Spleen (tissue), 11 donors: ENCODE measurements around the gene TPM1. TPM values are rescaled to one million over a fixed set of nuclear protein-coding genes. Genes with fewer than 3 reads are reported as not detected.

Experiments used
- DNase-seq: peaks from one replicate; pipeline ENCODE4 v3.0.0-alpha.2; 2020
- H3K27ac ChIP-seq, 8 donors: fragments of 200-600 bp; sonication (generic) in 7 of 8; 1 replicate in 4 of 8; 2 replicates in 4 of 8; pipeline versions ENCODE4 v1.5.0 to v1.8.0; 2016 to 2021; ENCODE audit warnings: inconsistent platforms in 4 of 8, mild to moderate bottlenecking in 4 of 8, moderate library complexity in 1 of 8
- H3K27me3 ChIP-seq, 7 donors: fragments of 200-600 bp; sonication (generic) in 6 of 7; replicated peaks in 1 of 7; 1 replicate in 4 of 7; 2 replicates in 3 of 7; pipeline versions ENCODE4 v1.5.0 to v1.8.0; 2016 to 2021; ENCODE audit warnings: inconsistent platforms in 3 of 7, mild to moderate bottlenecking in 1 of 7
- H3K36me3 ChIP-seq, 6 donors: fragments of 200-600 bp; sonication (generic) in 5 of 6; 1 replicate in 4 of 6; 2 replicates in 2 of 6; pipeline versions ENCODE4 v1.5.0 to v1.8.0; 2016 to 2021; ENCODE audit warnings: inconsistent platforms in 2 of 6
- H3K4me1 ChIP-seq, 6 donors: fragments of 200-600 bp; sonication (generic) in 5 of 6; 1 replicate in 3 of 6; 2 replicates in 3 of 6; pipeline versions ENCODE4 v1.5.0 to v1.8.0; 2016 to 2021; ENCODE audit warnings: inconsistent platforms in 3 of 6
- H3K4me3 ChIP-seq, 8 donors: fragments of 200-600 bp; sonication (generic) in 7 of 8; 1 replicate in 4 of 8; 2 replicates in 4 of 8; pipeline versions ENCODE4 v1.5.0 to v1.8.0; 2016 to 2021; ENCODE audit warnings: inconsistent platforms in 4 of 8, mild to moderate bottlenecking in 4 of 8, moderate library complexity in 2 of 8
- H3K9me3 ChIP-seq, 8 donors: fragments of 200-600 bp; sonication (generic) in 7 of 8; 1 replicate in 4 of 8; 2 replicates in 4 of 8; pipeline versions ENCODE4 v1.5.0 to v1.8.0; 2016 to 2021; ENCODE audit warnings: inconsistent platforms in 4 of 8
- POLR2A ChIP-seq, 3 donors: fragments of 450-650 bp; IDR thresholded peaks; one replicate each; pipeline ENCODE4 v1.5.1; 2017; ENCODE audit warnings: antibody characterized with exemption in 3 of 3, mild to moderate bottlenecking in 1 of 3
- POLR2AphosphoS5 ChIP-seq, 3 donors: sonication (generic); formaldehyde crosslinking; IDR thresholded peaks; one replicate each; pipeline ENCODE4 v1.5.1; 2017; ENCODE audit warnings: antibody characterized with exemption in 3 of 3
- WGBS, 5 donors: extraction: QIAGEN DNeasy Blood & Tissue Kit in 3 of 5; methylation state at CpG; one replicate each; pipeline versions ENCODE4 v1.1.5 to v1.1.7; 2013 to 2018; 5-methylcytosine and 5-hydroxymethylcytosine counted together
- intact Hi-C: fragments of 100-400 bp; cut with DNase I; formaldehyde crosslinking; loops from one replicate; pipeline ENCODE4 v1.15.0; 2023; ENCODE audit warnings: low total_unique reads
- polyA plus RNA-seq, 3 donors: library from polyadenylated mRNA; stranded (reverse); fragments of 200-250 nt; gene quantifications; one replicate each; pipeline ENCODE4 v1.2.1, GENCODE V29; 2013
- total RNA-seq, 7 donors: library from RNA; depleted of rRNA in 3 of 7; stranded (reverse); fragments of >200 nt in 3 of 7; fragmentation: NEBNext Ultra II Directional in 4 of 7; extraction: Animal tissue kit (Norgen Biotek cat#: 25700) in 4 of 7; gene quantifications; one replicate each; pipeline versions ENCODE4 v1.1.0 to v1.2.1, GENCODE V29; 2016 to 2021
- TF ChIP-seq, protein P1 (sequence below), 11 experiments: fragments of 200-600 bp in 7 of 11; fragments of 450-650 bp in 4 of 11; sonication (generic) in 4 of 11; IDR thresholded peaks in 8 of 11; conservative IDR thresholded peaks in 3 of 11; 1 replicate in 7 of 11; 2 replicates in 4 of 11; pipeline versions ENCODE4 v1.4.0 to v1.8.0; 2016 to 2021; ENCODE audit warnings: antibody characterized with exemption in 11 of 11, inconsistent platforms in 4 of 11, mild to moderate bottlenecking in 1 of 11
- donor health status: healthy with polysubstance abuse.
- donor health status: DM: no; HTN: no; CAD: no; lungs with moderate emphysema.
- donor health status: DM: no; HTN: no; CAD: no.
- donor health status: Bipolar disorder and iron deficiency.
- donor health status: healthy.
- donor health status: DM: no; HTN: no; CAD: no.
- donor health status: DM: yes; HTN: yes; CAD: no.

The TPM1 gene
- total and polyA plus RNA-seq, 10 donors: 70.6 to 317 (median 123) TPM

DNA sequence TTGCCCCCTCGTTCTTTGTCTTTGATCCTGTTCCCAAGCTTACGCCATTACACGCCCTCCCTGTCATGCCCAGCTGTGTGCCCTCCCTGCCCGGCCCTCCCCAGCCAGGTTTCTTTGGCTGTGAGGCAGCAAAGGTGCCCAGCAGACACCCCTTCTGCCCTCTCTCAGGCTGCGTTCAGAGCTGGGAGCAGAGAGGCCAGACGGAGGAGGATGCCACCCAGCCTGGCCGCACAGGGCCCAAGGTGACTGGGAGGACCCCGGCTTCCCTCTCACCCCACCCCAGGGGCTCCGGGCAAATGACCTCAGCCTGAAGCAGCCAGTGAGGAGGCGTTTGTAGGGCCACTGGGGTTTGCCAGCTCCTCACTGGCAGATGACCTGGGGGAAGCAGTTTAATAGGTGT is 48.3 kb downstream of the TPM1 start:
- no peak overlapping the region for H3K27ac ChIP-seq
- intact Hi-C loops: loop anchor here (5.0 kb wide), 1 partner anchor 309 kb away; no protein-coding TSS in a partner anchor
- DNase-seq: no peak
- TF ChIP-seq POLR2AphosphoS5 (IDR thresholded peaks at IDR 0.05): no peak
- TF ChIP-seq, protein P1, sequence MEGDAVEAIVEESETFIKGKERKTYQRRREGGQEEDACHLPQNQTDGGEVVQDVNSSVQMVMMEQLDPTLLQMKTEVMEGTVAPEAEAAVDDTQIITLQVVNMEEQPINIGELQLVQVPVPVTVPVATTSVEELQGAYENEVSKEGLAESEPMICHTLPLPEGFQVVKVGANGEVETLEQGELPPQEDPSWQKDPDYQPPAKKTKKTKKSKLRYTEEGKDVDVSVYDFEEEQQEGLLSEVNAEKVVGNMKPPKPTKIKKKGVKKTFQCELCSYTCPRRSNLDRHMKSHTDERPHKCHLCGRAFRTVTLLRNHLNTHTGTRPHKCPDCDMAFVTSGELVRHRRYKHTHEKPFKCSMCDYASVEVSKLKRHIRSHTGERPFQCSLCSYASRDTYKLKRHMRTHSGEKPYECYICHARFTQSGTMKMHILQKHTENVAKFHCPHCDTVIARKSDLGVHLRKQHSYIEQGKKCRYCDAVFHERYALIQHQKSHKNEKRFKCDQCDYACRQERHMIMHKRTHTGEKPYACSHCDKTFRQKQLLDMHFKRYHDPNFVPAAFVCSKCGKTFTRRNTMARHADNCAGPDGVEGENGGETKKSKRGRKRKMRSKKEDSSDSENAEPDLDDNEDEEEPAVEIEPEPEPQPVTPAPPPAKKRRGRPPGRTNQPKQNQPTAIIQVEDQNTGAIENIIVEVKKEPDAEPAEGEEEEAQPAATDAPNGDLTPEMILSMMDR (IDR thresholded peaks at IDR 0.05 in 8 of 11, conservative IDR thresholded peaks at IDR 0.05 in 3 of 11): no peak
- TF ChIP-seq POLR2A (IDR thresholded peaks at IDR 0.05): no peak
- H3K9me3 ChIP-seq: no peaks in the 10 kb centered on the region
- peaks cover 0 to 6% (median 0%) of the 10 kb centered on the region in 7 donors for H3K27me3 ChIP-seq
- WGBS, 5 donors: 87 to 94% (median 93%) methylated on average over 10 of the region's 10 CpGs
- H3K4me3 ChIP-seq: no peak overlapping the region
- H3K36me3 ChIP-seq: no peaks in the 10 kb centered on the region
- H3K4me1 ChIP-seq: peaks cover 0 to 11% (median 4%) of the 10 kb centered on the region in 6 donors

DNA sequence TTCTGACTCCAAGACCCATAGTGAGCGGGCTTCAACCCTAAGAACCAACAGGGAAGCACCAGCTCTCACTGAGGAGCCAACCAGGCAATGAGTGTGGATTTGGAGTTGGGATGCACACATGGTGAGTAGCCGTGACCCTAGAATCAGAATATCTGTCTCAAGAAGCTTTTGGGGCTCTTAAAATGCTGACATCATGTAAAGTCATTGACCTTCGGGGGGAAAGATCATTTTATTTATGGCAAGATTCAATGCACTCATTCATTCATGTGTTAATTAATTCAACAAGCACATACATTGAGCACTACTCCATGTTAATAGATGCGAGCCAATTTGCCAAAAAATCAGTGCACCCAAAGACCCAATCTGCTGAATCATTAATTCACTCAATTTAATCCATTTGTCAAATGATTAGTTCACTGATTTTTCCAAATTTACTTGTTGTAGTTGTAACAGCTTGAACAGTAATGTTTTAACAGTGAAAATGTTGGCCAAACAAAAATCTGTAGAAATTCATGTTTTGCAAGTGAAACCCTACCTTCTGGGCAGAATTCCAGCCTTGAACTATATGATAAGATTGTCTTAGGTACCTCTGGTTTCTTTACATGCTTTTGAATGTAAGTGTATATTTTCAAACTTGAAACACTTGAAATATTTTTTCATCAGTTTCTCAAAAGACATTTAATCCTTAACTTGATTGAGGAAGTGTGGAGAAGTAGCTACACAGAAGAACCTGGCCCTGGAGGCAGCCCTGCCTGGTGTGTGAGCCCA is 49.3 kb downstream of the TPM1 start:
- WGBS, 5 donors: 54 to 70% (median 67%) methylated on average over 4 of the region's 4 CpGs
- H3K27me3 ChIP-seq: peaks cover 0 to 6% (median 0%) of the 10 kb centered on the region in 7 donors
- H3K4me1 ChIP-seq: peaks cover 0 to 11% (median 4%) of the 10 kb centered on the region in 6 donors
- no peaks in the 10 kb centered on the region for H3K36me3 ChIP-seq
- intact Hi-C loops: loop anchor here (5.0 kb wide), 1 partner anchor 310 kb away; no protein-coding TSS in a partner anchor
- H3K27ac ChIP-seq: no peak overlapping the region
- no peaks in the 10 kb centered on the region for H3K9me3 ChIP-seq
- H3K4me3 ChIP-seq: no peak overlapping the region
- TF ChIP-seq POLR2A (IDR thresholded peaks at IDR 0.05) (no peak), POLR2AphosphoS5 (IDR thresholded peaks at IDR 0.05) (no peak)
- TF ChIP-seq, protein P1 (IDR thresholded peaks at IDR 0.05 in 8 of 11, conservative IDR thresholded peaks at IDR 0.05 in 3 of 11): no peak
- no peak for DNase-seq

DNA sequence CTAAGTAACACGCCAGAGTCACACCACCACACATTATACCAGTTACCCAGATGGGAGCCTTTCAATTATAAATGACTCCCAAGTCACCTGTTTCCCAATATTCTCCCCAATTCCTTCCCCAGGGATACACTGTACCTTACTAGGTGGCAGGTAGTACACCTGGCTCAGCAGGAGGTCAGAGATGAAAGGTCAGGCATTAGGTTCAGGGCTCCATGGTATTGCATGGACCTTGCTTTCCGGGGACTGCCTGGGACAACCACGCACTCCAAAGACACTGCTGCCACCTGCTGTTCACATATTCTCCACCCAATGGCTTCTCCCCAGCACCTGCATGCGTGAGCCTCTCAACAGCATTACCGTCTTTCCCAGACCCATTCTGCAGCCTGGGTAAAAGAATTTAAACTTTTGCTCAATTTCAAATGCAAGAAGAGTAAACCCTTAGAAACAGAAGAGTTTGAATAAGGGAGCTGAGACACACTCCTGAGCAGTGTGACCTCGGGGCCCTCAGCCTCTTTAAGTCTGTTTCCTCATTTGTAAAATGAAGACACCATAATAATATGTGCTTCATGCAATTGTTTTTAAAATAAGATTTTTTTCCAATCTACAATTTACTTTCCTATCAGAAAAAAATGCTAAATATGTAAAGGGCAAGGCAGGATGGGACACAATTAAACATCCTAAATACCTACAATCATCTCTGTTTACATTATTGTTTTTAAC is 51.1 kb downstream of the TPM1 start:
- H3K27me3 ChIP-seq: peaks cover 0 to 6% (median 0%) of the 10 kb centered on the region in 7 donors
- no peak overlapping the region for H3K4me3 ChIP-seq
- intact Hi-C loops: loop anchor here (5.0 kb wide), 1 partner anchor 311 kb away; no protein-coding TSS in a partner anchor
- H3K4me1 ChIP-seq: peaks cover 0 to 12% (median 4%) of the 10 kb centered on the region in 6 donors
- H3K27ac ChIP-seq: no peak overlapping the region
- no peaks in the 10 kb centered on the region for H3K36me3 ChIP-seq
- H3K9me3 ChIP-seq: no peaks in the 10 kb centered on the region
- WGBS, 5 donors: 20 to 27% (median 24%) methylated on average over 6 of the region's 6 CpGs
- DNase-seq: peak; percentile 86
- TF ChIP-seq, protein P1 (IDR thresholded peaks at IDR 0.05 in 8 of 11, conservative IDR thresholded peaks at IDR 0.05 in 3 of 11): peak; percentile 34 to 87 (median 79)
- TF ChIP-seq POLR2AphosphoS5 (IDR thresholded peaks at IDR 0.05) (peak in 1 of 3 donors; percentile 36), POLR2A (IDR thresholded peaks at IDR 0.05) (no peak)
